D341Med (cell line): ENCODE measurements around the gene LAMTOR2.
A peak's percentile ranks its signal among the peaks of the same experiment; 100 is the strongest.

Experiments used
- DNase-seq: peaks from one replicate; pipeline ENCODE4 v3.0.0; 2012; ENCODE audit warnings: low spot score

LAMTOR2 gene

GRCh38 chr1:156099282-156099681, 44.7 kb downstream of the LAMTOR2 start:
- DNase-seq: no peak

- no peak for DNase-seq
Observed at GRCh38 chr1:156100205-156100995, 45.8 kb downstream of the LAMTOR2 start.

- no peak for DNase-seq
Observed at GRCh38 chr1:156101880-156102279, 47.3 kb downstream of the LAMTOR2 start.

- no peak for DNase-seq
Observed at GRCh38 chr1:156102633-156103511, 48.3 kb downstream of the LAMTOR2 start.

- no peak for DNase-seq
Observed at GRCh38 chr1:156103521-156103947, 49.0 kb downstream of the LAMTOR2 start.

- peak; percentile 76 for DNase-seq
Observed at GRCh38 chr1:156104065-156104810, 49.7 kb downstream of the LAMTOR2 start.

GRCh38 chr1:156104861-156105832, 50.6 kb downstream of the LAMTOR2 start:
- DNase-seq: no peak

GRCh38 chr1:156106624-156107488, 52.3 kb downstream of the LAMTOR2 start:
- DNase-seq: no peak

GRCh38 chr1:156108057-156108456, 53.5 kb downstream of the LAMTOR2 start:
- no peak for DNase-seq
